ENCODE results near the gene HBP1. TPM values are rescaled to one million over a fixed set of nuclear protein-coding genes. Genes with fewer than 3 reads are reported as not detected.

HBP1 gene
- total and polyA plus RNA-seq, 2 of the 13 experiments (the other 11 are each of a cell fraction or from before 2014, with no cell fraction given), result 22.9 to 44.1 TPM

DNA sequence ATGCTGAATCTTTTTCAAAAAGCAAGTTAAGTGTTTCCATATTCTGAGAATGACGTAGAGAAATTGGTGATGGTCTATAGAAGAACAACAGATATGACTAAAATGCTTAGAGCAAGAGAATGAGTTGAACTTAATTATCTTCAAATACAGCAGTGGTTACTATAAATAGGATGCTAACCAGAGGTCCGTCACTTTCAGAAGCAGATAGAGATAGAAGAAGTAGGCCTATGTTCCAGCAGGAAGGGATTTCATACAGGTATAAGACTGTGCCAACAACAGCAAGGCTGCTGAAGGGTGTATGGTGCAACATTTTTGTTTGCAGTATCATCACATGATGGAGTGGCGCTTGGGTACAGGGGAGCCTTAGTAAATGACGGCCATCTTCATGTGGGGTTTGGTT is 68.6 kb downstream of the HBP1 start:
- intact Hi-C loops (cut with micrococcal nuclease; ENCODE audit: unreplicated experiment), result no loop called here
- Histone ChIP-seq H3K4me1 (ENCODE audit: insufficient read depth, low read length) (no peaks in the 10 kb centered on the region), H3K27me3 (ENCODE audit: control insufficient read depth in 1 of 2, insufficient read depth in 2 of 2, low read length in 2 of 2) (no peaks in the 10 kb centered on the region), H3K79me2 (ENCODE audit: insufficient read depth, low read length) (no peaks in the 10 kb centered on the region), H2AFZ (ENCODE audit: low read length) (no peak overlapping the region), H3K27ac (ENCODE audit: extremely low read length, insufficient read depth, low read length) (no peak overlapping the region), H3K9ac (ENCODE audit: insufficient read depth, low read depth, low read length) (no peak overlapping the region), H3K4me2 (ENCODE audit: low read depth, low read length) (no peak overlapping the region), H3K36me3 (replicated peaks in 1 of 2; ENCODE audit: control insufficient read depth in 1 of 2, insufficient read depth in 2 of 2, low read length in 2 of 2) (peaks cover 1 to 13% of the 10 kb centered on the region in 2 experiments; a peak in 2 of 5 replicates), H3K9me3 (ENCODE audit: low read length) (no peaks in the 10 kb centered on the region), H4K20me1 (ENCODE audit: insufficient read depth, low read length) (no peaks in the 10 kb centered on the region), H3K4me3 (replicated peaks in 1 of 3; ENCODE audit: insufficient read depth in 1 of 3, low read depth in 2 of 3, low read length in 3 of 3) (no peak overlapping the region)
- BruUV-seq (replicated peaks), result no TSS peak
- ATAC-seq (no peak), FAIRE-seq (no peak), DNase-seq (ENCODE audit: low spot score) (no peak)
- in situ Hi-C loops (cut with HindIII; ENCODE audit: extremely low pct_ligation_motif_present, low pct_unique_long_range_greater_than_20kb), result no loop called here
- ChIA-PET CTCF (ENCODE audit: low intra/inter-chr PET ratio, low total read pairs) (no interaction called here), POLR2A (no interaction called here)
- WGBS (ENCODE audit: low lambda C conversion rate), result 89% methylated on average over 4 of the region's 4 CpGs
- TF ChIP-seq, protein P1, sequence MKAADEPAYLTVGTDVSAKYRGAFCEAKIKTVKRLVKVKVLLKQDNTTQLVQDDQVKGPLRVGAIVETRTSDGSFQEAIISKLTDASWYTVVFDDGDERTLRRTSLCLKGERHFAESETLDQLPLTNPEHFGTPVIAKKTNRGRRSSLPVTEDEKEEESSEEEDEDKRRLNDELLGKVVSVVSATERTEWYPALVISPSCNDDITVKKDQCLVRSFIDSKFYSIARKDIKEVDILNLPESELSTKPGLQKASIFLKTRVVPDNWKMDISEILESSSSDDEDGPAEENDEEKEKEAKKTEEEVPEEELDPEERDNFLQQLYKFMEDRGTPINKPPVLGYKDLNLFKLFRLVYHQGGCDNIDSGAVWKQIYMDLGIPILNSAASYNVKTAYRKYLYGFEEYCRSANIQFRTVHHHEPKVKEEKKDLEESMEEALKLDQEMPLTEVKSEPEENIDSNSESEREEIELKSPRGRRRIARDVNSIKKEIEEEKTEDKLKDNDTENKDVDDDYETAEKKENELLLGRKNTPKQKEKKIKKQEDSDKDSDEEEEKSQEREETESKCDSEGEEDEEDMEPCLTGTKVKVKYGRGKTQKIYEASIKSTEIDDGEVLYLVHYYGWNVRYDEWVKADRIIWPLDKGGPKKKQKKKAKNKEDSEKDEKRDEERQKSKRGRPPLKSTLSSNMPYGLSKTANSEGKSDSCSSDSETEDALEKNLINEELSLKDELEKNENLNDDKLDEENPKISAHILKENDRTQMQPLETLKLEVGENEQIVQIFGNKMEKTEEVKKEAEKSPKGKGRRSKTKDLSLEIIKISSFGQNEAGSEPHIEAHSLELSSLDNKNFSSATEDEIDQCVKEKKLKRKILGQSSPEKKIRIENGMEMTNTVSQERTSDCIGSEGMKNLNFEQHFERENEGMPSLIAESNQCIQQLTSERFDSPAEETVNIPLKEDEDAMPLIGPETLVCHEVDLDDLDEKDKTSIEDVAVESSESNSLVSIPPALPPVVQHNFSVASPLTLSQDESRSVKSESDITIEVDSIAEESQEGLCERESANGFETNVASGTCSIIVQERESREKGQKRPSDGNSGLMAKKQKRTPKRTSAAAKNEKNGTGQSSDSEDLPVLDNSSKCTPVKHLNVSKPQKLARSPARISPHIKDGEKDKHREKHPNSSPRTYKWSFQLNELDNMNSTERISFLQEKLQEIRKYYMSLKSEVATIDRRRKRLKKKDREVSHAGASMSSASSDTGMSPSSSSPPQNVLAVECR (CRISPR knock-in tag; IDR thresholded peaks at IDR 0.05; ENCODE audit: borderline replicate concordance), result no peak
- TF ChIP-seq TGIF2 (CRISPR knock-in tag; IDR thresholded peaks at IDR 0.05) (no peak), SMARCE1 (IDR thresholded peaks at IDR 0.05; ENCODE audit: borderline replicate concordance) (no peak), TIGD3 (CRISPR knock-in tag; IDR thresholded peaks at IDR 0.05; ENCODE audit: borderline replicate concordance) (no peak), SP4 (CRISPR knock-in tag; IDR thresholded peaks at IDR 0.05) (no peak), ZNF280D (CRISPR knock-in tag; IDR thresholded peaks at IDR 0.05) (no peak), ZFP37 (CRISPR knock-in tag; IDR thresholded peaks at IDR 0.05; ENCODE audit: borderline replicate concordance) (no peak), AHR (CRISPR knock-in tag; IDR thresholded peaks at IDR 0.05) (no peak), ETV6 (CRISPR knock-in tag; conservative IDR thresholded peaks at IDR 0.05) (no peak), KAT7 (CRISPR knock-in tag; IDR thresholded peaks at IDR 0.05; ENCODE audit: borderline replicate concordance) (no peak), NCOA1 (CRISPR knock-in tag; IDR thresholded peaks at IDR 0.05) (no peak), CBFB (CRISPR knock-in tag; IDR thresholded peaks at IDR 0.05) (no peak), GLI4 (CRISPR knock-in tag; IDR thresholded peaks at IDR 0.05; ENCODE audit: borderline replicate concordance) (no peak), RBAK (CRISPR knock-in tag; IDR thresholded peaks at IDR 0.05) (no peak)

Data from HepG2 (cell line).